ENCODE results near the gene FOLR1.

FOLR1 gene

DNA sequence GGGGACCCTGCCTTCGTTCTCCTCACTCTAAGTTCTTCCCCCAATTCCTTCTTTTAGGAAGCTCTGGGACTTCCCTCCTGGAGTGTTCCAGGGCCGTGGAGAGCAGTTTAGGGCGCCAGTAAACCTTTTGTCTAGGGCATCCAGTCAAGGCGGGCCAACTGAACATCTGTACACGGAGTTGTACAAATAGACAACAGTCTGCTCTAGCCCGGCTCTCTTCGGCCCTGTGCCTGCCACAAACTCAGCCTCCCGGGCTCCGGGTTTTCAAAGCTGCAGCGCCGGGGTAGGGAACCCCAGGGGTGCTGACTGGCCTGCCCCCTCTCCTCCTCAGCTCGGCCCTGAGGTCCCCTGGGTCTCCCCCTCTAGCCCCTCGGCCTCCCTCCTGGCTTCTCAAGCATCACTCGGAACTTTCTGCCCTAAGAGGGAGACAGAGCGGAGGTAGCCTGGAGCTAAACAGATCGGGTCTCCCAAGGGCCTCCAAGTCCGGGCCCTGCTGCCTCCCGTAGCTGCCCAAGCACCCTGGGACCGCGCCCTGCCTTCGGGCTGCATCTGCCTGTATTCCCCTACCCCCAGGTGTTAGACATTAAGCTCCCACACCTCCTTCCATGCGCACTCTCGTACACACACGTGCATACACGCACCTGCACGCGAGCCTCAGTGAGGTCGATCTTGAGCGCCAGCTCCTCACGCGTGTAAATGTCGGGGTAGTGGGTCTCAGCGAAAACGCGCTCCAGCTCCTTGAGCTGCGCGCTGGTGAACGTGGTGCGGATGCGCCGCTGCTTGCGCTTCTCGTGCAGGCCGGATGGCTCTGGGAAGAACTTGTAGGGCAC is 48.7 kb downstream of the FOLR1 start:
- Histone ChIP-seq H3K36me3 (ENCODE audit: control insufficient read depth, insufficient read depth, low read length) (peaks cover 5% of the 10 kb centered on the region), H3K27me3 (ENCODE audit: control insufficient read depth, insufficient read depth, low read length) (peaks cover 71% of the 10 kb centered on the region), H3K4me1 (ENCODE audit: control insufficient read depth, insufficient read depth, low read length) (peaks cover 32% of the 10 kb centered on the region), H3K9ac (ENCODE audit: low read length) (peak overlapping the region; percentile 7), H3K9me3 (ENCODE audit: control insufficient read depth, low read length) (no peaks in the 10 kb centered on the region), H3K4me3 (ENCODE audit: low read length) (no peak overlapping the region)

GRCh38 chr11:72241291-72241781 is 49.4 kb downstream of the FOLR1 start:
- Histone ChIP-seq H3K9me3 (ENCODE audit: control insufficient read depth, low read length) (no peaks in the 10 kb centered on the region), H3K4me3 (ENCODE audit: low read length) (no peak overlapping the region), H3K36me3 (ENCODE audit: control insufficient read depth, insufficient read depth, low read length) (peaks cover 5% of the 10 kb centered on the region), H3K9ac (ENCODE audit: low read length) (no peak overlapping the region), H3K4me1 (ENCODE audit: control insufficient read depth, insufficient read depth, low read length) (peaks cover 32% of the 10 kb centered on the region), H3K27me3 (ENCODE audit: control insufficient read depth, insufficient read depth, low read length) (peaks cover 78% of the 10 kb centered on the region)

DNA sequence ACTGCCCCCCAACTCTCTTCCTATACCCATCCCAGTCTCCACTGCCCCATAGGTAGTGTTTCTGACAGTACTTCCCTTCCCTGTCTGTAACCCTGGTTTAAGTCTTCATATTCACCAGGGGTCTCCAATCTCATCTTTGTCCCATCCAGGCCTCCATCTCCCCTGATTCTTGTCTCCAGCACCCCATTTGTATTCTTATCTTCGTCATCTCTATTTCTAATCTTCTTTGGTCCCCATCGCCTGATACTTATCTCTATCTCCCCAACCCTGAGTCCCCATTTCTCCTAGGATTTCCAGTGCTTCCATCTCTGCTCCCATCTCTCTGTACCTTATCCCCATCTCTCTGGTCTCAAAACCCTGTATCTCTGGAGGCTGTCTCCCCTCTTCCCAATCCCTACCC is 50.2 kb downstream of the FOLR1 start:
- peaks cover 86% of the 10 kb centered on the region for H3K27me3 ChIP-seq (ENCODE audit: control insufficient read depth, insufficient read depth, low read length)
- peaks cover 32% of the 10 kb centered on the region for H3K4me1 ChIP-seq (ENCODE audit: control insufficient read depth, insufficient read depth, low read length)
- H3K9me3 ChIP-seq (ENCODE audit: control insufficient read depth, low read length) = no peaks in the 10 kb centered on the region
- no peaks in the 10 kb centered on the region for H3K36me3 ChIP-seq (ENCODE audit: control insufficient read depth, insufficient read depth, low read length)
- H3K4me3 ChIP-seq (ENCODE audit: low read length) = no peak overlapping the region
- no peak overlapping the region for H3K9ac ChIP-seq (ENCODE audit: low read length)

DNA sequence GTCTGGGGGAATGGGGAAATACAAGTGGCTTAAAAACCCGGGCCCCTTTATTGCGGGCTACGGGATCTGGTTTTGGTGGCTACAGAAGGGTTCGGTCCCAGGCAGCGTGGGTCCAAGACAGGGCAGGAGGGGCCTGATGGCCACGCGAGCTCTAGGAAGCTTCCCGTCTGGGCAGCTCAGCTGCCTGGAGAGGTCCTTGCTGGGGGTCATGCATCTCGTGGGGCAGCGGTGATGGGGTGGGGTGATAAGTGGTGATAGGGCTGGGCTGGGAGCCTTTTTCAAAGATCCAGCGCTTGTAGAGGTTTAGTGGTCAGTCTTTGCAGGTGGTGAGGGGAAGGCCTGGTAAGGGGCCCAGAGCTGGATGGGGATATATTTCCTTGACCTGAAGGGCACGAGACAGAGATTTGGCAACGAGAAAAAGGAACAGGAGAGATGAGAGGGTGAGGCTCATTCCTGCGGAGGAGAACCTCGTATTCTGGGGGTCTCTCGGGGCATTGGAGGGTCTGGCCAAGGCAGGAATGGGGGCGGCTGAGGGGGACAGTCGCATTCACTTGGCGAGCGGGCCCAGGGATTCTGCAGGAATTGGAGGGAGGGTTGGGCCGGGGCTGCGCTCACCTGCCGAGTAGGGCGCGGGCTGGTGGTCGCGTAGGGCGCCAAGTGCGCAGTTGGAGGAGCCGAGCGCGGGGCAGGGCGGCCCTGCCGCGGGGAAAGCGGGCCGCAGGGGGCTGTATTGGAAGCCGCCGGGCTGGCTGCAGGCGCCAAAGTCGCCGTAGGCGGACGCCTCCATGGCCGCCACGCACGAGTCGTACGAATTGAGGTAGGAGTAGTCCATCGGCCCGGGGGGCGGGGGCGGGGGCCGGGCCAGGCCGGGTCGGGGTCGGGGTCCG is 51.5 kb downstream of the FOLR1 start:
- H3K4me3 ChIP-seq (ENCODE audit: low read length) = no peak overlapping the region
- peaks cover 23% of the 10 kb centered on the region for H3K4me1 ChIP-seq (ENCODE audit: control insufficient read depth, insufficient read depth, low read length)
- peaks cover 89% of the 10 kb centered on the region for H3K27me3 ChIP-seq (ENCODE audit: control insufficient read depth, insufficient read depth, low read length)

DNA sequence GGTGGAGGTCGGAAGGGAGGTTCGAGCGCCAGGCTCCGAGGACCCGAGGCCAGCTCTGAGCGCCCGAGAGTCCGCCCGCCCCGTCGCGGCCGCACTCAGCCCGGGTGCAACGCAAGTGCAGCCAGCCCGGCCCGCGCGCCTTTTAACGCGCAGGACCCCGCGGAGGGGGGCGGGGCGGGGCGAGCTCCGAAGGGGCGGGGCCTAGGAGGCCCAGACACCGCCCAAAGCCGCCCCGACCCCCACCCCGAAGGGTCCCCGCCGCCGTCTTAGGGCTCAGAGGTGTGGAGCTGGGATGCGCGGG is 52.1 kb downstream of the FOLR1 start, which contains the start of gene PHOX2A:
Gene PHOX2A (minus strand): TSS at position 117 of the 301 bp plus-strand sequence. CDS start 172 bp downstream, outside the sequence.
- no peaks in the 10 kb centered on the region for H3K9me3 ChIP-seq (ENCODE audit: control insufficient read depth, low read length)
- no peak within 1 kb of the TSS for H3K9ac ChIP-seq (ENCODE audit: low read length)
- no peak within 1 kb of the TSS for H3K4me3 ChIP-seq (ENCODE audit: low read length)
- H3K4me1 ChIP-seq (ENCODE audit: control insufficient read depth, insufficient read depth, low read length) = peaks cover 17% of the 10 kb centered on the region
- H3K27me3 ChIP-seq (ENCODE audit: control insufficient read depth, insufficient read depth, low read length) = peaks cover 88% of the 10 kb centered on the region
- H3K36me3 ChIP-seq (ENCODE audit: control insufficient read depth, insufficient read depth, low read length) = no peaks in the 10 kb centered on the region

More for the DNA sequence above, 51.5 kb downstream of the FOLR1 start:
- no peaks in the 10 kb centered on the region for H3K9me3 ChIP-seq (ENCODE audit: control insufficient read depth, low read length)
- H3K36me3 ChIP-seq (ENCODE audit: control insufficient read depth, insufficient read depth, low read length) = no peaks in the 10 kb centered on the region
- no peak overlapping the region for H3K9ac ChIP-seq (ENCODE audit: low read length)

DNA sequence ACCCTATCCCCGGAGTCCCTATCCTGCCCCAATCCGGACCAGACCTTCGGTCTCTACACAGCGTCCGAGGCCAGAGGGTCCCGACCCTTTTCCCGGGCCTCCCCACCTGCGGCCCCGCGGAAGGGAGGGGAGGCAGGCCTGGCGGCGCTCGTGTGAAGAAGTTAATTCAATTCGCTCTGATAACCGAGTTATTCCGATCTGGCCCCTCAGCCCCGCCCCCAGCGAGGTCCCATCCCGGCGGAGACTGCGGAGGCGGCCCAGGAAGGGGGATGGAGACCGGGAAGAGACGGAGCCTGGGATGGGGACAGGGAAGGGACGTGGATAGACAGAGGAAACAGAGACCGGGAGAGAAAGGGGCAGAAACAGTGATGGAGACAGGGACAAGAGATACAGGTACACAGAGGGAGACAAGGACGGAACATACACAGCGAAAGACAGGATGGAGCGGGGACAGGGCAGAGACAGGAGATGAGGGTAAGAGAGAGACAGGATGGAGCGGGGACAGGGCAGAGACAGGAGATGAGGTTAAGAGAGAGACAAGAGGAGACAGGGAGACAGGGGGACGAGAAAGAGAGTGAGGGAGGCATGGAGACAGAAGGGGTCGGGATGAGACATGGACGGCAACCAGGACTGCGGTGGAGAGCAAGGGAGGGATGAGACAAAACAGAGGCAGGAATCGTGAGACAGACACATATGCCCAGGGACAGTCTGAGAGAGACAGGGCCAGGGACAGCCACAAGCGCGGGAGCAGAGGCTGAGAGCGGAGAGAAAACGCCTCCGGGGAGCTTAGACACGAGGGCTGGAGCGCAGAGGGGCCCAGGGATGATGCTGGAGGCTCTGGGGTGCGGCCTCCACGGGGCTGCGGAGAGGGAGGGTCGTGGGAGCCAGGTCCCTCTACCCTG is 52.7 kb downstream of the FOLR1 start:
- Histone ChIP-seq H3K4me1 (ENCODE audit: control insufficient read depth, insufficient read depth, low read length) (peaks cover 11% of the 10 kb centered on the region), H3K9ac (ENCODE audit: low read length) (no peak overlapping the region), H3K9me3 (ENCODE audit: control insufficient read depth, low read length) (no peaks in the 10 kb centered on the region), H3K36me3 (ENCODE audit: control insufficient read depth, insufficient read depth, low read length) (no peaks in the 10 kb centered on the region), H3K4me3 (ENCODE audit: low read length) (no peak overlapping the region), H3K27me3 (ENCODE audit: control insufficient read depth, insufficient read depth, low read length) (peaks cover 85% of the 10 kb centered on the region)

- no peak overlapping the region for H3K4me3 ChIP-seq (ENCODE audit: low read length)
- peaks cover 7% of the 10 kb centered on the region for H3K4me1 ChIP-seq (ENCODE audit: control insufficient read depth, insufficient read depth, low read length)
- H3K36me3 ChIP-seq (ENCODE audit: control insufficient read depth, insufficient read depth, low read length) = no peaks in the 10 kb centered on the region
- no peak overlapping the region for H3K9ac ChIP-seq (ENCODE audit: low read length)
- H3K27me3 ChIP-seq (ENCODE audit: control insufficient read depth, insufficient read depth, low read length) = peaks cover 85% of the 10 kb centered on the region
- H3K9me3 ChIP-seq (ENCODE audit: control insufficient read depth, low read length) = no peaks in the 10 kb centered on the region
Measured at GRCh38 chr11:72245263-72245816, 53.4 kb downstream of the FOLR1 start.
